Measurements from ENCODE around the gene RBP7. TPM values are rescaled to one million over a fixed set of nuclear protein-coding genes. Genes with fewer than 3 reads are reported as not detected.

Gene RBP7
- total RNA-seq, 8 experiments from 2014 or later: 0.62 TPM; not detected in 7

GRCh38 chr1:10042746-10043145, 45.7 kb downstream of the RBP7 start:
- H3K4me1 ChIP-seq (replicated peaks in 1 of 2): peaks cover 6 to 20% of the 10 kb centered on the region in 2 donors
- no peak overlapping the region for H3K4me3 ChIP-seq
- 88 to 100% (median 98%) methylated on average over 1 to 4 of the region's 4 CpGs; no CpG with 5 or more reads in 1 of the 10 experiments for WGBS, 10 experiments
- no peak overlapping the region for H3K27ac ChIP-seq
- in situ Hi-C loops (cut with MboI; ENCODE audit: low pct_unique_long_range_greater_than_20kb in 2 of 9, low sequenced_read_pairs in 9 of 9, unreplicated experiment in 9 of 9): no loop called here
- ATAC-seq (replicated peaks in 6 of 8): no peak

- H3K4me3 ChIP-seq: no peak overlapping the region
- no peak overlapping the region for H3K27ac ChIP-seq
- peak; percentile 26 to 89 (median 61) for ATAC-seq (replicated peaks in 6 of 8)
- in situ Hi-C loops (cut with MboI; ENCODE audit: low pct_unique_long_range_greater_than_20kb in 2 of 9, low sequenced_read_pairs in 9 of 9, unreplicated experiment in 9 of 9): no loop called here
- peaks cover 6 to 20% of the 10 kb centered on the region in 2 donors for H3K4me1 ChIP-seq (replicated peaks in 1 of 2)
- WGBS, 10 experiments: 0 to 100% (median 92%) methylated on average over 1 to 8 of the region's 8 CpGs
These were observed 48.7 kb downstream of the RBP7 start for GRCh38 chr1:10045480-10046355.

GRCh38 chr1:10046356-10047085, 49.5 kb downstream of the RBP7 start:
- Histone ChIP-seq H3K4me1 (replicated peaks in 1 of 2) (peaks cover 6 to 22% of the 10 kb centered on the region in 2 donors), H3K4me3 (no peak overlapping the region), H3K27ac (no peak overlapping the region)
- ATAC-seq (replicated peaks in 6 of 8): peak in 7 of 8 experiments; percentile 12 to 76 (median 33)
- in situ Hi-C loops (cut with MboI; ENCODE audit: low pct_unique_long_range_greater_than_20kb in 2 of 9, low sequenced_read_pairs in 9 of 9, unreplicated experiment in 9 of 9): no loop called here
- WGBS, 10 experiments: 48 to 100% (median 87%) methylated on average over 2 to 8 of the region's 8 CpGs; no CpG with 5 or more reads in 1 of the 10 experiments

- in situ Hi-C loops (cut with MboI; ENCODE audit: low pct_unique_long_range_greater_than_20kb in 2 of 9, low sequenced_read_pairs in 9 of 9, unreplicated experiment in 9 of 9): no loop called here
- Histone ChIP-seq H3K4me3 (no peak overlapping the region), H3K27ac (no peak overlapping the region), H3K4me1 (replicated peaks in 1 of 2) (peaks cover 6 to 27% of the 10 kb centered on the region in 2 donors)
- ATAC-seq (replicated peaks in 6 of 8): no peak
- WGBS, 10 experiments: 90 to 100% (median 100%) methylated on average over 1 to 3 of the region's 3 CpGs; no CpG with 5 or more reads in 3 of the 10 experiments
These were observed 51.6 kb downstream of the RBP7 start for GRCh38 chr1:10048601-10049000.

- in situ Hi-C loops (cut with MboI; ENCODE audit: low pct_unique_long_range_greater_than_20kb in 2 of 9, low sequenced_read_pairs in 9 of 9, unreplicated experiment in 9 of 9): no loop called here
- 31 to 100% (median 92%) methylated on average over 2 to 3 of the region's 3 CpGs; no CpG with 5 or more reads in 3 of the 10 experiments for WGBS, 10 experiments
These were observed 53.6 kb downstream of the RBP7 start for GRCh38 chr1:10050611-10051010.

GRCh38 chr1:10051656-10052055, 54.6 kb downstream of the RBP7 start:
- Histone ChIP-seq H3K4me3 (no peak overlapping the region), H3K27ac (no peak overlapping the region), H3K4me1 (replicated peaks in 1 of 2) (peaks cover 6 to 17% of the 10 kb centered on the region in 2 donors)
- in situ Hi-C loops (cut with MboI; ENCODE audit: low pct_unique_long_range_greater_than_20kb in 2 of 9, low sequenced_read_pairs in 9 of 9, unreplicated experiment in 9 of 9): no loop called here
- ATAC-seq (replicated peaks in 6 of 8): no peak
- whole genome bisulfite sequencing, 10 experiments: 50 to 100% (median 94%) methylated on average over 1 of the region's 1 CpG; no CpG with 5 or more reads in 4 of the 10 experiments

More at GRCh38 chr1:10050611-10051010, 53.6 kb downstream of the RBP7 start:
- Histone ChIP-seq H3K4me3 (no peak overlapping the region), H3K4me1 (replicated peaks in 1 of 2) (peaks cover 6 to 26% of the 10 kb centered on the region in 2 donors), H3K27ac (no peak overlapping the region)
- no peak for ATAC-seq (replicated peaks in 6 of 8)

GRCh38 chr1:10052347-10052746, 55.3 kb downstream of the RBP7 start:
- WGBS, 10 experiments: 78 to 92% (median 90%) methylated on average over 2 to 4 of the region's 4 CpGs; no CpG with 5 or more reads in 5 of the 10 experiments
- in situ Hi-C loops (cut with MboI; ENCODE audit: low pct_unique_long_range_greater_than_20kb in 2 of 9, low sequenced_read_pairs in 9 of 9, unreplicated experiment in 9 of 9): no loop called here
- Histone ChIP-seq H3K4me3 (no peak overlapping the region), H3K27ac (peak overlapping the region in 1 of 2 donors; percentile 1), H3K4me1 (replicated peaks in 1 of 2) (peaks cover 0 to 11% of the 10 kb centered on the region in 2 donors)
- ATAC-seq (replicated peaks in 6 of 8): peak in 2 of 8 experiments; percentile 10 to 47

- in situ Hi-C loops (cut with MboI; ENCODE audit: low pct_unique_long_range_greater_than_20kb in 2 of 9, low sequenced_read_pairs in 9 of 9, unreplicated experiment in 9 of 9): no loop called here
- Histone ChIP-seq H3K4me3 (no peak overlapping the region), H3K4me1 (replicated peaks in 1 of 2) (peaks cover 0 to 16% of the 10 kb centered on the region in 2 donors), H3K27ac (no peak overlapping the region)
- 85 to 100% (median 100%) methylated on average over 1 to 2 of the region's 2 CpGs; no CpG with 5 or more reads in 2 of the 10 experiments for WGBS, 10 experiments
- no peak for ATAC-seq (replicated peaks in 6 of 8)
These were observed 57.4 kb downstream of the RBP7 start for GRCh38 chr1:10054465-10054864.

GRCh38 chr1:10056599-10056987, 59.6 kb downstream of the RBP7 start:
- WGBS, 10 experiments: 93 to 100% (median 97%) methylated on average over 3 to 4 of the region's 4 CpGs; no CpG with 5 or more reads in 4 of the 10 experiments
- Histone ChIP-seq H3K4me3 (no peak overlapping the region), H3K4me1 (replicated peaks in 1 of 2) (peaks cover 0 to 15% of the 10 kb centered on the region in 2 donors), H3K27ac (no peak overlapping the region)
- ATAC-seq (replicated peaks in 6 of 8): peak in 1 of 8 experiments; percentile 17
- in situ Hi-C loops (cut with MboI; ENCODE audit: low pct_unique_long_range_greater_than_20kb in 2 of 9, low sequenced_read_pairs in 9 of 9, unreplicated experiment in 9 of 9): no loop called here

GRCh38 chr1:10057343-10057742, 60.3 kb downstream of the RBP7 start:
- 8 to 87% (median 70%) methylated on average over 1 to 4 of the region's 4 CpGs for WGBS, 10 experiments
- H3K27ac ChIP-seq: no peak overlapping the region
- no peak overlapping the region for H3K4me3 ChIP-seq
- H3K4me1 ChIP-seq (replicated peaks in 1 of 2): peaks cover 0 to 12% of the 10 kb centered on the region in 2 donors
- peak in 6 of 8 experiments; percentile 48 to 83 (median 80) for ATAC-seq (replicated peaks in 6 of 8)
- in situ Hi-C loops (cut with MboI; ENCODE audit: low pct_unique_long_range_greater_than_20kb in 2 of 9, low sequenced_read_pairs in 9 of 9, unreplicated experiment in 9 of 9): no loop called here

- Histone ChIP-seq H3K4me3 (no peak overlapping the region), H3K27ac (no peak overlapping the region), H3K4me1 (replicated peaks in 1 of 2) (peaks cover 0 to 11% of the 10 kb centered on the region in 2 donors)
- ATAC-seq (replicated peaks in 6 of 8): no peak
- WGBS, 10 experiments: 52 to 100% (median 87%) methylated on average over 1 to 5 of the region's 5 CpGs; no CpG with 5 or more reads in 2 of the 10 experiments
- in situ Hi-C loops (cut with MboI; ENCODE audit: low pct_unique_long_range_greater_than_20kb in 2 of 9, low sequenced_read_pairs in 9 of 9, unreplicated experiment in 9 of 9): no loop called here
These were observed 60.8 kb downstream of the RBP7 start for GRCh38 chr1:10057796-10058195.

GRCh38 chr1:10059342-10059718, 62.3 kb downstream of the RBP7 start:
- in situ Hi-C loops (cut with MboI; ENCODE audit: low pct_unique_long_range_greater_than_20kb in 2 of 9, low sequenced_read_pairs in 9 of 9, unreplicated experiment in 9 of 9): no loop called here
- 50 to 92% (median 78%) methylated on average over 1 to 7 of the region's 8 CpGs; no CpG with 5 or more reads in 4 of the 10 experiments for WGBS, 10 experiments
- peak in 5 of 8 experiments; percentile 46 to 70 (median 59) for ATAC-seq (replicated peaks in 6 of 8)
- Histone ChIP-seq H3K27ac (no peak overlapping the region), H3K4me3 (no peak overlapping the region), H3K4me1 (replicated peaks in 1 of 2) (peaks cover 0 to 11% of the 10 kb centered on the region in 2 donors)
